Islet precursor cell (in vitro differentiated cells): ENCODE results near the gene POMP.

ENCODE experiments used
- DNase-seq: peaks from one replicate; pipeline ENCODE4 v3.0.0-alpha.2; 2018

The POMP gene

DNA sequence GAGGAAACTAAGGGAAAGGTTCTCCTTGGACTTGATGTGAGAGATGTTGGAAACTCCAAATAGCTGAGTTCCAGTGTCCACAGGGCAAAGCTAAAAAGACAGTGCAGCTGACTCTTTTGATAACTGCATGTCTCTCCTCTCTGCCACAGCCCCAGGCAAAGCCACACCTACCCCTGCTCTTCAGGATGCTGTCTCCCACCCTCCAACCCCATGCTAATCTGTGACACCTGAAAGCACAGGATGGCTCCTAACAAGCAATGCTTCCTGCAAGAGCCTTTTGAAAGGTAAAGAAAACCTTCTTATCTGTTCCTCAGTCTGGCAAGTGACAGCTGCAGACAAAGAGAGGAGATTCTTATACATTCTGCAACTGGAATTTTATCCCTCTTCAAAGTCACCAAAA, 45.4 kb downstream of the POMP start:
- DNase-seq, result no peak

DNA sequence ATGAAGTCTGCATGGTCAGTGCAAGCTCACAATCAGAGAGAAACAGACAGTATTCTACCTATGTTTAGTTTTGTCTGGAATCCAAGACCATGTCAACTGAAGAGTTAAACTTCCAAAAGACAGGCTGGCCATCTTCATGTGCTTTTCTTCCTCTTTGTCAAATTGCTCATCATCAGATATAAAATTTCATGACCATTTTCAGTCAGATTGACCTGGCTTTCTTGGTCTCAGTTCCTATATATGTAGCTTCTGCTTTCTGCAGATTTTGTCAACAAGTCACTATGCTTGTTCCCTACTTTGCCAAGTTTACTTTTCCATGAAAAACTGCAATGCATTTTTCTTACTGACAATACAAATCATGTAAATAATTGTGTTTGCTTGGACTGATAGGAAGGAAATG, 46.0 kb downstream of the POMP start:
- DNase-seq, result no peak

DNA sequence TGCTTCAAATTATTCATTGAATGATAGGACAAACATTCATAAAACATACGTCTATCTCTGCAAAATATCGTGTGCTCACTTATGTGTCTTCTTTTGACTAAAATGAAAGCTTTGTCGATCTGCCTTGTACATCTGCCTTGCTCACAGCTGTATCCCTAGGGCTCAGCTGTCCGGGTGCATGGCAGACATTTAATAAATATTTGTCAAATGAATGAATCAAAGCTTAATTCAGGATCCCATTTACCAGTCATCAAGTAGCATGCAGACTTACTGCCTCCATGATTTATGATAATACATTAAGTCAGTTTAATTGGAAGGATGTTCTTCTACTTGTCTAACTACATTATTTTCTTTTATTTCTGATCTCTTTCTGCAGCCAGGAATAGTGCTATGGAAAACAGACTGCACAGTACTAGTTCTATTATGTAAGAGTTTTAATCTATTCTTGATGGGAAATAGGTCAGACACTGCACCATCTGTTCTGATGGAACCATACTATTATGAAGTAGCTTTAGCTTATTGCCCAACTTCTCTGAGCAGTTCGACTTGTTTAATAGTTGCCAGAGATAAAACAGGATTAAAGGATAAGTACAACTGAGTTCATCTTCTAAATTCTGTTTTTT, 46.6 kb downstream of the POMP start:
- no peak for DNase-seq

DNA sequence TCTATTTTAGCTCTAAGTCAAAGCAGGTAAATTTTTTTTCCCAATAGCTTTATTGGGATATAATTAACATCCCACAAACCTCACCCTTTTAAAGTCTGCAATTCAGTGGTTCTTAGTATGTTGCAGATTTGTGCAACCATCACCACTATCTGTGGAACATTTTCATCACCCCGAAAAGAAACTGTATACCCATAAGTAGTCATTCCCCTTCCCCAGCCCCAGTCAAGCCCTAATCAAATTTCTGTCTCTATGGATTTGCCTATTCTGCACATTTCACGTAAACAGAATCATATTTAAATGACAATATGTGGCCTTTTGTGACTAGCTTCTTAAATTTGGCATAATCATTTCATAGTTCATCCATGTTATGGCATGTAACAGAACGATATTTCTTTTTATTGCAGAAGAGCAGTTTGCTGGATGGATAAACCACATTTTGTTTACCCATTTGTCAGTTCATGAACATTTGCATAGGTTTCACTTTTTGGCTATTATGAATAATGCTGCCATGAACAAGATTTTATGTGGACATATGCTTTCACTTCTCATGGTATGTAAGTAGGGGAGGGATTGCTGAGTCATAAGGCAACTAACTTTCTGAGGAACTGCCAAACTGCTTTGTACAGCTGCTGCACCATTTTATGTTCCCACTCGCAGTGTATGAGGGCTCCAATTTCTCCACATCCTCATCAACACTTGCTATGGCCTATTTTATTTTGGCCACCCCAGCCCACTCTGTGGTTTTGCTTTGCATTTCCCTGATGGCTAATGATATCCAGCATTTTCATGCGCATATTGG, 48.9 kb downstream of the POMP start:
- no peak for DNase-seq

DNA sequence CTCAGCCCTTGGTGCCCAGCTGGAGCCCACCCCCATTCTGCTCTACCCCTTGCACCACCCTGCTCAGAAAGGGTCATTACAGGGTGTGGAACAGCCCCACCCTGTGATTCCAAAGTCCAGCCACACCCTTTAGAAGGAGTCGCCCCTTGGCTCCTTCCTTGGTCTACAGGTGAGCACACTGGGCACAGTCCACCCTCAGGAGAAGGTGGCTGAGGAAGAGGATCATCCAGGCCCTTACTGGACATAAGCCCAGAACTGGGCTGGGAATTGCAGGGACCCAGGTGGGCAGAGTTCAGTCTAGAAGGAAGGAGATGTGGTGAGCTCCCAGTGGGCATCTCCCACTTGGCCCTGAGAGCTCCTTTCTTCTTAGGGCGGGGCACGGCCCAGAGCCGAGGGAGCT, 51.2 kb downstream of the POMP start:
- no peak for DNase-seq

DNA sequence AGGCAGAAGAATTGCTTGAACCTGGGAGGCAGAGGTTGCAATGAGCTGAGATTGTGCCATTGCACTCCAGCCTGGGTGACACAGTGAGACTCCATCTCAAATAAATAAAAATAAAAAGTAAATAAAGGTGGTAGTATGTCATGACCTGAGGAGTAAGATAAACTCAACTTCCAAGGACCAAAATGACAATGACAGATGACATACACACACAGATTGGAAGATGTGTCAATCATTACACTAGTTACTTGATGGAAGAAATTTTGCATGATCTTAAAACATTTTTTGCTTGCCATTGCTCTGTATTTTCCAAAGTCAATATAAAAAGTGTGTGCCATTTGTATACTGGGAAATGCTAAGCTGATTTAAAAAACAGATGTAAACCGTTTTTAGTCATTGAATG, 55.7 kb downstream of the POMP start:
- no peak for DNase-seq

DNA sequence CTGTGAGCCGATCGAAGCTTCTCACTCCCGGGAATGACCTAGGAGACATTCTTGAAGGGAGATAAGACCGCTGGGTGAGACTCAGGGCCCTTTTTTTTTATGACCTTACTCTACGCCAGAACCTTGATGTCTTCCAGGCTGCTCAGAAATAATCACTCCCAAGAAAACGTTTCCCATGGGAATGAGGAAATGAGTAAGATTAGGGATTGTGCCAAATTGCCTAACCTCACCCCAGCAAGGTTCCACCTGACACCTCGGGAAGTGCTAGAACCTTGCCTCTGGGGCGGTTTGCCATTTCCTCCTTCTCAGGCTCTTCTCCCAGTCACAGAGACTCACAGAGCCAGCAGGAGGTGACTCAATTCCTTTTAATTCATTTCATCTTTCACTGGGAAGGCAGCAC, 57.6 kb downstream of the POMP start:
- DNase-seq, result peak; percentile 84

DNA sequence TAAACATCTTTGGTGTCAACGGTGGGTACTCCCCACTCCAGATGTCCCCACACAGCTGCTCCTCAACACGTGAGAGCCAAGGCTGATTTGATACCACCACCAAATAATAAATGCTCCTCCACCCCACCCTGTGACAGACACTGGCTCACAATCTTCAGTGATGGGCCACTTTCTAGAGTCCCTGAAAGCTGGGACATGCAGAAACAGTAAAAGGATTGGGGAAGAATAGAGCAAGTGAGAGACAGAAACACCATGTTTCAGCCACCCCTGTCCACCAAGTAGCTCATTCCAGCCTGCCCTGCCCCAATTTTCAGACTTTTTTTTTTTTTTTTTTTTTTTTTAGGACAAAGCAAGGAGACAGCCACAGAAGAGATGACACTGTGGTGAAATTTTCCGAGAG, 58.2 kb downstream of the POMP start:
- DNase-seq, result no peak

DNA sequence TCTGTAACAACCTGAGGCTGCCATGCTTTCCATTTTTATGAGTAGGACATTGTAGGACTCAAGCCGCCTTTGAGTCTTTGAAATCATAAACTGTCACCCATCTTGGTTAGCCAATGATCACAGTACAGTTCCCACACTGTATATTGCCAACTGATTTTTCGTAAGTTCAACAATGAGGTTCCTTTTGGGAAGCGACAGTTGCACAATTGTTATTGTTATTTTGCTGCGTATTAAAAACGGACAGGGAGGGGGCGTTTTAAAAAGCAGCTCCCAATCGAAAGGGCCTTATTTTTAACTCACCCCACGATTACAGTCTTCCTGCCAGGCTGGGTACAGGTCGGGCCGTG, 59.2 kb downstream of the POMP start:
- DNase-seq, result no peak

DNA sequence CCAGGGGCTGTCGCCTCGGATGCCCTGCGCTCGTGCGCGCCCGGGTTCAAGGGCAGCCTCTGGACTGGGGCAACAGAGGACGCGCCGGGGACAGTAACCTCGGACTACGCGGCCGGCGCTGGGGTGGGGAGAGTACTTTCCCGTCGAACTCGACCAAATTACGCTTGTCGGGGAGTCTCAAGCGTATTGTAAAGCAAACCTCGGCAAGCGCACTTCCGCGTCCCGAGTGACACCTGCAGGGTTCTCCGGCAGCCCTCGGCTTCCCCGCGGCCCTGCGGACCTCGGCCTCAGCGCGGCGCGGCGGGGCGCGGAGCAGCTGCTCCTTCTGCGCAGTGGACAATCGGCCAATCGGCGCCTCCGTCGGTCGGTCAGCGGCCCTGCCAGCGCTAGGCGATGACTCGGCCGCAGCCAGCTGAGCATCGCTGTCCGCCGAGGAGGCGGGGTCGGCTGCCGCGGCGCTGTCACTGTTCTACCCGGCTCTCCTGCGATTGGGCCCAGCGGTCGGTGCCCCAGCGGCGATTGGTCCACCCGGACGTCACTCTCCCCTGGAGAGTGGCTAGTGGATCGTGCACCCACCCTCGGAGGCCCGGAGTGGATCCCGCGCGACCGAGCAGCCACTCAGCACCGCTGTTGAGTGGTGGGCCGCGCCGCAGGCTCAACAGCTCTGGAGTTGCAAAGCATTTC, 59.8 kb downstream of the POMP start, which contains the start of gene SLC46A3:
Gene SLC46A3 (minus strand): TSS at position 428 of the 684 bp plus-strand sequence. CDS start 972 bp downstream, outside the sequence.
- peak; percentile 99 for DNase-seq

DNA sequence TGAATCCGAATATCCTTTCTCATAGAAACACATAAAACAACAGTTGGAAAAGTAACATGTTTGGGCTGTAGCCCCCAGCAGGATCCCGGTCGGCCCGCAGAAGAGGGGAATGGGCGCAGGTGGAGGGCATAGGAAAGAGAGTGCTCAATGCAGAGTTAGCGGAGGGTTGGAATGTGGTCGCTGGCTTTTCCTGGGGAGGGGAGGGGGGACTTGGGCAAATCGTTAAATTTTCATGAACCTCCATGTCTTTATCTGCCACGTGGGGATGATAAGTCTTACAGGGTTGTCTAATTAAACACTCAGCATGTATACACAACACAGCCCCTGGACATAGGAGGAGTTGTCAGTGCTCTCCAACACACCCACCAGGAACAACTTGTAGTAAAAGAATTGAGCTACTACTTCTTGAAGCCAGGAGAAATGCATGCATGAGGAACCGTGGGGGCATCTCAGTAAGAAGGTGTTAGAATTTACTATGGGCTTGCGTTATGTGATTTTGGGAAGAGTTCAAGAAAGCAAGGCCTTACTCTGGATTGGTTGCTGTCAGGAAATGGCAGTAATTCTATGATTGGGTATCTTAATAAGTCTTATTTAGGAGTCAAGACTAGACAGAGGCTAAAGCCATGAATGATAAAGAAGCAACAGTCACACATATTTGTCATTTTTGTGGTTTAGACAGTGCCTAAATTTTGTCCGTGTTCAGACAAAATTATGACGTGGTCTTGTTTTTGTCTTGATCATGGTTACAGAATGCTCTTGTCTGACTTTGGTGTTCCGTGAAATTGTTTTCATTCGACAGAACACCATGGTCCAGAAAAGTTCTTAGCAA, 60.5 kb downstream of the POMP start:
- DNase-seq, result no peak

DNA sequence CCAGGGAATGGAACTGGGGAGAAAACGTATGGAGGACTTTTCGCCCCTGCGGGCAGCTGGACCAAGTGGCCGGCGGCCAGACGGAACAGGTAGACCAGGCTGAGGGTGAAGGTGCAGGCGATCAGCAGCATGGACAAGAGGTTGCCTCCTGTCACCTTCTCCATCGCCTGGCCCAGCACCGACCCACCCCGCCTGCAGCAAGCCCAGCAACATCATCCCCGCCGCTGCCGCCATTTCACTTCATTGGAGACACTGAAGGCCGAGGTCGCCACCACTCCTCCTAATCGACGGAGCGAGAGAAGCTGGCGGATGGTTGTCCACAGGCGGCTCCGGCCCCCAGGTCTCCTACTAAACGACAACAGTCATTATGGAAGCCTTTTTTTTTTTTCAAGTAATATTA, 64.9 kb downstream of the POMP start:
- DNase-seq, result no peak

DNA sequence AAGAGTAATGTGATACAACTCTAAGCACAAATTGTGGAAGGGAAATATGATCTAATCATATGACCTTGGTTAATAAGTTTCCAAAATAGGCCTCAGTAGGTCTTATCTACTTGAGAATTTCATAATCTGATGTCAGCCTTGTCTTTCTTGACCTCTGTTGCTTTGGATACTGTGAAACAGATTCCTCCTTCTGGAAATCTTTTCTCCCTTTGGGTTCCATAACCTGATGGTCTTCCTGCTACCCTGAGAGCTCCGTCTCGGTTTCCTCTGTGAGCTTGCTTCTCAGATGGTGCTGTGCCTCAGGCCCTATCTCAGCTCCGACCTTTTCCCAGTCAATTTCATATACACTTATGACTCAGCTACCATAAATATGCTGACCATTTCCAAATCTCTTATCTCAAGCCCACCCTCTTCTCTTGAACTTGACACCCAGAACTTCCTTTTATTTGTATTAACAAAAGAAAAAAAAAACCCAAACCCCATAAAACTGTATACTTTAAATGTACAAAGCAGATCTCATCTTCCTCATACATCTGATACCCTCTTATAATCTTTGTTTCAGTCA, 66.2 kb downstream of the POMP start:
- no peak for DNase-seq
